GM19035 (cell line): ENCODE measurements around the gene LCA5L.

Experiments
- ATAC-seq: cut with Tn5 transposase; IDR thresholded peaks from one replicate; pipeline ENCODE4 v1.9.1; 2021; ENCODE audit not compliant: unreplicated experiment

LCA5L gene

GRCh38 chr21:39359382-39359781 is 86.2 kb downstream of the LCA5L start:
- no peak for ATAC-seq
